Left lung (tissue), 10 donors: Measurements from ENCODE around the gene ERCC5. TPM values are rescaled to one million over a fixed set of nuclear protein-coding genes. Genes with fewer than 3 reads are reported as not detected.

Experiments
- ATAC-seq: fragments of 200-7000 bp; cut with Tn5 transposase; one replicate; pipeline ENCODE4 v1.9.1; 2020; ENCODE audit warnings: moderate library complexity
- DNase-seq, 4 donors: peaks; one replicate each; pipeline ENCODE4 v3.0.0-alpha.2; 2013 to 2020
- H3K27ac ChIP-seq, 2 donors: fragments of 200-600 bp; sonication (generic) in 1 of 2; one replicate each; pipeline versions ENCODE4 v1.5.0 to v1.8.0; 2020 to 2021
- H3K27me3 ChIP-seq, 2 donors: fragments of 200-600 bp; sonication (generic) in 1 of 2; one replicate each; pipeline versions ENCODE4 v1.5.0 to v1.8.0; 2020 to 2021
- H3K36me3 ChIP-seq, 2 donors: fragments of 200-600 bp; sonication (generic) in 1 of 2; one replicate each; pipeline versions ENCODE4 v1.5.0 to v1.8.0; 2020 to 2021
- H3K4me1 ChIP-seq, 2 donors: fragments of 200-600 bp; one replicate each; pipeline ENCODE4 v1.8.0; 2021
- H3K4me3 ChIP-seq, 2 donors: fragments of 200-600 bp; sonication (generic) in 1 of 2; one replicate each; pipeline versions ENCODE4 v1.5.0 to v1.8.0; 2020 to 2021; ENCODE audit warnings: mild to moderate bottlenecking in 1 of 2
- H3K9me3 ChIP-seq, 2 donors: fragments of 200-600 bp; sonication (generic) in 1 of 2; one replicate each; pipeline versions ENCODE4 v1.5.0 to v1.8.0; 2020 to 2021
- intact Hi-C, 2 donors: fragments of 100-400 bp; cut with DNase I; formaldehyde crosslinking; loops; one replicate each; pipeline versions ENCODE4 v1.11.2 to v1.14.2; 2022
- polyA plus RNA-seq, 6 donors: library from polyadenylated mRNA; unstranded; fragments of 120-200 nt; gene quantifications; one replicate each; pipeline ENCODE4 v1.2.1, GENCODE V29; 2013; ENCODE audit not compliant: insufficient read length in 6 of 6
- total RNA-seq, 2 donors: library from RNA; stranded (reverse); fragmentation: NEBNext Ultra II Directional; extraction: Animal tissue kit (Norgen Biotek cat#: 25700); gene quantifications; one replicate each; pipeline ENCODE4 v1.2.1, GENCODE V29; 2021
- TF ChIP-seq, protein P1 (sequence below), 2 donors: fragments of 200-600 bp; sonication (generic) in 1 of 2; IDR thresholded peaks; one replicate each; pipeline versions ENCODE4 v1.5.0 to v1.8.0; 2021; ENCODE audit warnings: antibody characterized with exemption in 2 of 2
- donor health status: DM: no; HTN: yes; CAD: no.
- donor health status: DM: no; HTN: no; CAD: no.

Gene ERCC5
- total and polyA plus RNA-seq, 8 donors, result 37.6 to 95.8 (median 77.4) TPM

DNA sequence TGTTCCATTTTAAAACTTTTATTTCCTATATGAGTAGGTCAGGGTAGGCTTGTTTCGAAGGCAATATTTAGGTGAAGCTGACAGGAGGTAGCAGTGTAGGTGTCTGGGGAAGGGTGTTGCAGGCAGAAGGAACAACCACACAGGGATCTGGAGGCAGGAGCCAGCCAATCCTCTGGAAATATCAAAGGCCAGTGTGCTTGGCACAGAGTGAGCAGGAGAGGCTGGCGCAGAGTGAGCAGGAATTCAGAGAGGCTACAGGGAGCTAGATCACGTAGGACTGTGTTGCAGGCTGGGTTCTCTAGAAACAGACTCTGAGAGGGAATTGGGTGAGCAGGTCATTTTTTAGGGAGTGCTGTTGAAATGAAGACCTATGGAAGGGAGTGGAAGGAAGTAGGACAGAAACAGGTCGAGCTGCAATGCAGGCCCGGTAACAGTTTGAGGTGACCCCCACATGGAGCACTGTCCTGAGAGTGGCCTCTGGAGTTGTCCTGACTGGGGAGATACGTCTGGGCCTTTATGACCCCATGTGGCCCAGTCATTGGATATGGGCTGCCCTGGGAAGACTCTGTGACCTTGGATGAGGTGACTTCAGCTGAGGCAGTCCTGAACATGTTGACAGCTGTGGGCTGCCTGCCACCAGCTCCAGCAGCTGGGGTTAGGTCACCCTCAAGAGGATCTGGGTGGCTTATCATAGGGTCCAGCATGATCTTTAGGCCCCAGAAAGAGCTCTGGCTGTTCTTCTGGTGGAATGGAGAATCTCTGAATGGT lies 51.7 kb downstream of the ERCC5 start:
- no peak for ATAC-seq

DNA sequence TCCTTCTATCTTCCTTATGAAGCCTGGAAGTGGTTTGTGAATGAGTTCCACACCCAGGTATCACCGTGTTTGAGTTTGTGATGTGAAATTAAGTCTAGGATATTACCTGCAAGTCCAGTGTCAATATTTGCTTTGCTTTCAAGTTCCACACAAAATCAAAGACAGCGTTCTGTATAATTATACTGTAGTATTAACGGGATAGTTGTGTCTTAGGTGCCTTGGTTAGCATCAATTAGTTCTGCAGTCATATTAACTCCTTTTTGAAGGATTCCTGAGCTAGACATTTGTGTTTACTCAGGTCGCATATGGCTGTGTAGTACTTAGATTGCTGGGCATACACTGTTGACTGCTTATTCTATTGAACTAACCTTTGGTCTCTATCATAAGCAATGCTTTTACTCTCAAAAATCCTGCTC lies 54.4 kb downstream of the ERCC5 start:
- no peak overlapping the region for H3K4me3 ChIP-seq
- DNase-seq, result no peak
- TF ChIP-seq, protein P1, sequence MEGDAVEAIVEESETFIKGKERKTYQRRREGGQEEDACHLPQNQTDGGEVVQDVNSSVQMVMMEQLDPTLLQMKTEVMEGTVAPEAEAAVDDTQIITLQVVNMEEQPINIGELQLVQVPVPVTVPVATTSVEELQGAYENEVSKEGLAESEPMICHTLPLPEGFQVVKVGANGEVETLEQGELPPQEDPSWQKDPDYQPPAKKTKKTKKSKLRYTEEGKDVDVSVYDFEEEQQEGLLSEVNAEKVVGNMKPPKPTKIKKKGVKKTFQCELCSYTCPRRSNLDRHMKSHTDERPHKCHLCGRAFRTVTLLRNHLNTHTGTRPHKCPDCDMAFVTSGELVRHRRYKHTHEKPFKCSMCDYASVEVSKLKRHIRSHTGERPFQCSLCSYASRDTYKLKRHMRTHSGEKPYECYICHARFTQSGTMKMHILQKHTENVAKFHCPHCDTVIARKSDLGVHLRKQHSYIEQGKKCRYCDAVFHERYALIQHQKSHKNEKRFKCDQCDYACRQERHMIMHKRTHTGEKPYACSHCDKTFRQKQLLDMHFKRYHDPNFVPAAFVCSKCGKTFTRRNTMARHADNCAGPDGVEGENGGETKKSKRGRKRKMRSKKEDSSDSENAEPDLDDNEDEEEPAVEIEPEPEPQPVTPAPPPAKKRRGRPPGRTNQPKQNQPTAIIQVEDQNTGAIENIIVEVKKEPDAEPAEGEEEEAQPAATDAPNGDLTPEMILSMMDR (IDR thresholded peaks at IDR 0.05), result no peak
- no peaks in the 10 kb centered on the region for H3K4me1 ChIP-seq
- no peaks in the 10 kb centered on the region for H3K9me3 ChIP-seq
- no peak overlapping the region for H3K27ac ChIP-seq
- H3K27me3 ChIP-seq, result no peaks in the 10 kb centered on the region
- ATAC-seq, result peak; percentile 12
- H3K36me3 ChIP-seq, result no peaks in the 10 kb centered on the region
- intact Hi-C loops, result no loop called here

More for the DNA sequence above, 51.7 kb downstream of the ERCC5 start:
- TF ChIP-seq, protein P1 (IDR thresholded peaks at IDR 0.05), result no peak
- Histone ChIP-seq H3K27me3 (no peaks in the 10 kb centered on the region), H3K36me3 (no peaks in the 10 kb centered on the region), H3K4me1 (no peaks in the 10 kb centered on the region), H3K27ac (no peak overlapping the region), H3K9me3 (no peaks in the 10 kb centered on the region), H3K4me3 (no peak overlapping the region)
- intact Hi-C loops, result no loop called here
- no peak for DNase-seq

DNA sequence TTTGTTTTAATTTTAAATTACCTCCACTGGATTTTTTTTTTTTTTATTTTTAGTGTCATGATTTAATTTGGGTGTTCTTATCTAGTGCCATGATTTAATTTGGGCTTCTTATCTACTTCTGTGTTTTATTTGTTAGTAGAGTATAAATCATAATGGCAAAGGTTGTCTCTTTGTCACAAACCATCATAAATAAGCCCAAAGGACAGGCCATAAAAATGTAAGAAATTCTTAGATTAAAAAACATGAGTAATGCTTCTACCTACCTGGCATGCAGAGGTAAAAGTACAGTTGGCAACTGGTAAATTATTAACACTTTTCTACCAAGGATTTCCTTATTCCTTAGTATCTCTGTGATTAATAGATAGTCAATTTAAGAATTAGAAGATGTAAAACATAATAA lies 55.2 kb downstream of the ERCC5 start:
- TF ChIP-seq, protein P1 (IDR thresholded peaks at IDR 0.05), result no peak
- H3K4me1 ChIP-seq, result no peaks in the 10 kb centered on the region
- no peaks in the 10 kb centered on the region for H3K9me3 ChIP-seq
- intact Hi-C loops, result no loop called here
- no peak overlapping the region for H3K4me3 ChIP-seq
- no peak overlapping the region for H3K27ac ChIP-seq
- H3K27me3 ChIP-seq, result no peaks in the 10 kb centered on the region
- ATAC-seq, result no peak
- H3K36me3 ChIP-seq, result no peaks in the 10 kb centered on the region
- DNase-seq, result no peak

DNA sequence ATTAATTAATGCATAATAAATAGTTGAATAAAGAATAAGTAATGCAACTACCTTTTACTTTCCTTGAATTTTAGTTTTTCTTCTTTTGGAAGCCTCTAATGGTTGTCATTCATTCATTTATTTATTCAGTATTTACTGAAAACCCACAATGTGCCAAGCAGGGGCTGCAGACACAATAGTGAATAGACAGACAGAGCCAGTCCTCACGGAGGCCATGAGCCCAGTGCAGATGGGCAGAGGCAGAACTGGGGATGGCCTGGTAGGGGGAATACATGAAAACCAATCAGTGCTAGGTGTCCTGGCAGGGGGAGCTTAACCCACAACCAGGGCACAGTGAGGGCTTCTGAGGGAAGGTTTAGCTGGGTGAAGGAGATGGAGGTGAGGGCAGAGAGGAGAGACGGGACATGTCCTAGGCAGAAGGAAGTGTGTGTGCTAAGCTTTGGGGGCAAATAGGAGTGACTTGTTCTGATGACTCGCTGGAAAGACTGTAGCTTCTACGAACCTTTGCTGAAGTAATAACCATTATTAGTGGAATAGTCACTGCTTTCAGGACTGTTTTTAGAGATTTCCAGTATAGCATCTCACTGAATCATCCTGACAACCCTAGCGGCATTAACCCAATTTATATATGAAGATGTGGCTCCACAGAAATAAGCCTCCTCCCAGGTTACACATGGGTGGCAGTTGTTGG lies 55.9 kb downstream of the ERCC5 start:
- Histone ChIP-seq H3K9me3 (no peaks in the 10 kb centered on the region), H3K4me1 (no peaks in the 10 kb centered on the region), H3K27me3 (no peaks in the 10 kb centered on the region), H3K27ac (no peak overlapping the region), H3K36me3 (no peaks in the 10 kb centered on the region), H3K4me3 (no peak overlapping the region)
- DNase-seq, result no peak
- ATAC-seq, result no peak
- intact Hi-C loops, result no loop called here
- TF ChIP-seq, protein P1 (IDR thresholded peaks at IDR 0.05), result no peak

DNA sequence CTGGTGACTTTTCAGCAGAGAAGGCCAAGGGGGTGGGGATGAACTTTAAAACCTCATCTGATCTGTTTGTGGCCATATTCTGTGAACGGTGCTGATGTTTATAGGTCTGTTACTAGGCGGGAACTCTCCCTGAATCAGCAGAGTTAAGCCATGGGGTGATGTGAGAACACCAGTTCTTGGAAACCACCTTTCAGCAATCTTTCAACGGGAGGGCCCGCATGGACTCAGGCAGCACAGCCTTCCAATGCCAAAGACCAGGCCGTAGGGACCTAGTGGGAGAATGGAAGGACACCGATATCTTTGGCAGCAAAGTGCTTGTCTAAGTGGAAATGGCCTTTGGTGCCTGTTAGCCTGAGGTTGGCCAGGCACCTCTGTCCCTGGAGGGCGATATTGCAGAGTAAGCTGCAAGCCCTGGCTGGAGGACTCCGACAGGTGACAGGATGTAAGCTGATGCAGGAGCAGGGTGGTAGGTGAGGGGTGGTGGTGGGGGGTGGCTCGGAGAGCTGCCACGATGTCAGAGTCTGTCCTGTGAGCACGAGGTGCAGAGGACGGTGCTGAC lies 57.0 kb downstream of the ERCC5 start:
- no peak overlapping the region for H3K27ac ChIP-seq
- H3K9me3 ChIP-seq, result no peaks in the 10 kb centered on the region
- DNase-seq (peak in 1 of 4 donors; percentile 31), ATAC-seq (no peak)
- H3K4me1 ChIP-seq, result no peaks in the 10 kb centered on the region
- H3K36me3 ChIP-seq, result no peaks in the 10 kb centered on the region
- H3K4me3 ChIP-seq, result no peak overlapping the region
- H3K27me3 ChIP-seq, result no peaks in the 10 kb centered on the region
- TF ChIP-seq, protein P1 (IDR thresholded peaks at IDR 0.05), result no peak
- intact Hi-C loops, result no loop called here
